ENCODE data around the gene KLHL28.
A peak's percentile ranks its signal among the peaks of the same experiment; 100 is the strongest.

KLHL28 gene

GRCh38 chr14:44940211-44940610, 21.5 kb downstream of the KLHL28 start:
- in situ Hi-C loops (cut with HindIII; ENCODE audit: low pct_ligation_motif_present, low sequenced_read_pairs) = no loop called here
- H3K27ac ChIP-seq = no peak overlapping the region
- no peak overlapping the region for H3K4me3 ChIP-seq (ENCODE audit: low read depth, low read length)
- H3K36me3 ChIP-seq (replicated peaks) = no peaks in the 10 kb centered on the region
- DNase-seq = no peak
- TF ChIP-seq CTCF (IDR thresholded peaks at IDR 0.05; ENCODE audit: low read depth, low read length, missing control alignments) = no peak
- H3K27me3 ChIP-seq (replicated peaks) = no peaks in the 10 kb centered on the region

- Histone ChIP-seq H3K27ac (no peak overlapping the region), H3K36me3 (replicated peaks) (no peaks in the 10 kb centered on the region), H3K4me3 (ENCODE audit: low read depth, low read length) (no peak overlapping the region), H3K27me3 (replicated peaks) (no peaks in the 10 kb centered on the region)
- no peak for DNase-seq
- in situ Hi-C loops (cut with HindIII; ENCODE audit: low pct_ligation_motif_present, low sequenced_read_pairs) = no loop called here
- no peak for TF ChIP-seq CTCF (IDR thresholded peaks at IDR 0.05; ENCODE audit: low read depth, low read length, missing control alignments)
Observed at GRCh38 chr14:44937547-44937946, 24.2 kb downstream of the KLHL28 start.

- H3K27me3 ChIP-seq (replicated peaks) = no peaks in the 10 kb centered on the region
- DNase-seq = no peak
- H3K4me3 ChIP-seq (ENCODE audit: low read depth, low read length) = no peak overlapping the region
- TF ChIP-seq CTCF (IDR thresholded peaks at IDR 0.05; ENCODE audit: low read depth, low read length, missing control alignments) = no peak
- in situ Hi-C loops (cut with HindIII; ENCODE audit: low pct_ligation_motif_present, low sequenced_read_pairs) = no loop called here
- H3K27ac ChIP-seq = no peak overlapping the region
- H3K36me3 ChIP-seq (replicated peaks) = no peaks in the 10 kb centered on the region
Observed at GRCh38 chr14:44935155-44935554, 26.6 kb downstream of the KLHL28 start.

DNA sequence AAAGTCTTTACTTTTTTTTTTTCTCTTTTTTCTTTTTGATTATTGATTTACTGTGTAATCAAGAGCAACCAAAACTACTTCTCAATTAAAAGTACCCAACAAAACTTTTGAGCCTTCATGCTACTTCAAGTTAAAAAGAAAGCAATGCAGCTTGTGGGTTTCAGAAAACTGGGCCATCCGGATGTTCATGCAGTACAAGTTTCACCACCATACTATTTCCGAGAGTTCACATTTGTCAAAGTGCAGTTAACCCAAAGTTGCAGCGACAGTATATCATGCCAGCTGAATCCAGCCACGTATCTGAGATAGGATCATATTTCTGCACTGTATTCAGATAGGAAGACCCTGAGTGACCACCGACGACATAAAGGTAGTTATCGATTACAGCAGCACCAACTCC, 33.0 kb downstream of the KLHL28 start:
- no peak for DNase-seq
- in situ Hi-C loops (cut with HindIII; ENCODE audit: low pct_ligation_motif_present, low sequenced_read_pairs) = no loop called here
- Histone ChIP-seq H3K27me3 (replicated peaks) (no peaks in the 10 kb centered on the region), H3K27ac (no peak overlapping the region), H3K36me3 (replicated peaks) (no peaks in the 10 kb centered on the region), H3K4me3 (ENCODE audit: low read depth, low read length) (no peak overlapping the region)
- no peak for TF ChIP-seq CTCF (IDR thresholded peaks at IDR 0.05; ENCODE audit: low read depth, low read length, missing control alignments)

DNA sequence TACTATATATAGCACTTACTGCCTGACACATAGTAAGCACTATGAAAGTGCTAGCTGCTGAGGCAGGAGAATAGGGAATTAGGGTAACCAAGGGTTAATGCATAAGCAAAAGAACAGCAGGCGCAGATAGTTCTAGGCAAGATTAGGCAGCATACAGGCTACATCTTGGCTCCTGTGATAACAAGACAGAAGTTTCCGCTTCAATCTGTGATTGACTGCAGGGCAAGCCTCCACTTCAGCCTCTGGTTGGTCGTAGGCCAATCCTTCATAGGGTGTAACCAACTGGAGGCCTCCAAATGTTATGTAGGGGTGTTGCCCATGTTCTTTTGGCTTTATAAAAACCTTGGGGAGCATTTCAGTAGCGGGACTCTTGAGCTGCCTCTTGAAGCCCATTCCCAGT, 46.9 kb downstream of the KLHL28 start:
- no peak overlapping the region for H3K27ac ChIP-seq
- no peaks in the 10 kb centered on the region for H3K27me3 ChIP-seq (replicated peaks)
- in situ Hi-C loops (cut with HindIII; ENCODE audit: low pct_ligation_motif_present, low sequenced_read_pairs) = no loop called here
- H3K4me3 ChIP-seq (ENCODE audit: low read depth, low read length) = no peak overlapping the region
- no peak for DNase-seq
- TF ChIP-seq CTCF (IDR thresholded peaks at IDR 0.05; ENCODE audit: low read depth, low read length, missing control alignments) = no peak
- no peaks in the 10 kb centered on the region for H3K36me3 ChIP-seq (replicated peaks)

DNA sequence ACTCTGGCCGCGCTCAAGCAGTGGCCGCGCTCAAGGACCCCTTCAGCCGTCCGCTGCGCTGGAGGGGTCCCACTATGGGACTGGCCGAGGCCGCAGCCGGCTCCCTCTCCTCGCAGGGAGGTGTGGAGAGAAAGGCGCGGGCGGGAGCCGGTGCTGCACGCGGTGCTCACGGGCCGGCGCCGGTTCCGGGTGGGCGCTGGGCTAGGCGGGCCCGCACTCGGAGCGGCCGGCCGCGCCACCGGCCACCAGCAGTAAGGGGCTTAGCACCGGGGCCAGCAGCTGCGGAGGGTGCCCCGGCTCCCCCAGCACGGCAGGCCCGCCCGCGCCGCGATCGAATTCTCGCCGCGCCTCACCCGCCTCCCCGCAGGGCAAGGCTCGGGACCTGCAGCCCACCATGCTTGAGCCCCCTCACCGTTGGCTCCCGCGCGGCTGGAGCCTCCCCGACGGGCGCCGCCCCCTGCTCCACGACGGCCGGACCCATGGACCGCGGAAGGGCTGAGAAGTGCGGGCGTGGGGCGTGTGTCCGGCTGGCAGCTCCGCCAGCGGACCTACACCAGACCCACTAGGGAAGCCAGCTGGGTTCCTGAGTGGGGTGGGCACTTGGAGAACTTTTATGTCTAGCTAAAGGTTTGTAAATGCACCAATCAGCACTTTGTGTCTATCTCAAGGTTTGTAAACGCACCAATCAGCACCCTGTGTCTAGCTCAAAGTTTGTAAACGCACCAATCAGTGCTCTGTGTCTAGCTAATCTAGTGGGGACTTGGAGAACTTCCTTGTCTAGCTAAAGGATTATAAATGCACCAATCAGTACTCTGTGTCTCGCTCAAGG, 49.5 kb downstream of the KLHL28 start:
- Histone ChIP-seq H3K27me3 (replicated peaks) (no peaks in the 10 kb centered on the region), H3K36me3 (replicated peaks) (no peaks in the 10 kb centered on the region), H3K27ac (no peak overlapping the region), H3K4me3 (ENCODE audit: low read depth, low read length) (peak overlapping the region; percentile 46)
- TF ChIP-seq CTCF (IDR thresholded peaks at IDR 0.05; ENCODE audit: low read depth, low read length, missing control alignments) = no peak
- in situ Hi-C loops (cut with HindIII; ENCODE audit: low pct_ligation_motif_present, low sequenced_read_pairs) = no loop called here
- no peak for DNase-seq

All from brain microvascular endothelial cell (primary cell).